Mucosa of stomach (tissue), 1 donor: ENCODE measurements around the gene ARHGEF1.
A peak's percentile ranks its signal among the peaks of the same experiment; 100 is the strongest.
"Not testable (repeated sequence)": the region's sequence is repeated elsewhere in the genome, so short reads cannot be mapped to it uniquely, and the experiment has no call there.

Experiments used
- H3K27me3 ChIP-seq: one replicate; pipeline ENCODE4 v1.7.0; 2013; ENCODE audit warnings: mild to moderate bottlenecking, low read length; ENCODE audit not compliant: control insufficient read depth, insufficient read depth
- H3K36me3 ChIP-seq: one replicate; pipeline ENCODE4 v1.7.0; 2013; ENCODE audit warnings: low read length; ENCODE audit not compliant: control insufficient read depth, insufficient read depth
- H3K4me1 ChIP-seq: one replicate; pipeline ENCODE4 v1.7.0; 2013; ENCODE audit warnings: mild to moderate bottlenecking, low read length; ENCODE audit not compliant: control insufficient read depth, insufficient read depth
- H3K4me3 ChIP-seq: one replicate; pipeline ENCODE4 v1.7.0; 2013; ENCODE audit warnings: low read length
- H3K9ac ChIP-seq: one replicate; pipeline ENCODE4 v1.7.0; 2013; ENCODE audit warnings: mild to moderate bottlenecking, low read length, moderate library complexity
- H3K9me3 ChIP-seq: one replicate; pipeline ENCODE4 v1.7.0; 2013; ENCODE audit warnings: mild to moderate bottlenecking, low read length, moderate library complexity; ENCODE audit not compliant: control insufficient read depth
- donor health status: Pancreatic carcinoma.

Gene ARHGEF1

DNA sequence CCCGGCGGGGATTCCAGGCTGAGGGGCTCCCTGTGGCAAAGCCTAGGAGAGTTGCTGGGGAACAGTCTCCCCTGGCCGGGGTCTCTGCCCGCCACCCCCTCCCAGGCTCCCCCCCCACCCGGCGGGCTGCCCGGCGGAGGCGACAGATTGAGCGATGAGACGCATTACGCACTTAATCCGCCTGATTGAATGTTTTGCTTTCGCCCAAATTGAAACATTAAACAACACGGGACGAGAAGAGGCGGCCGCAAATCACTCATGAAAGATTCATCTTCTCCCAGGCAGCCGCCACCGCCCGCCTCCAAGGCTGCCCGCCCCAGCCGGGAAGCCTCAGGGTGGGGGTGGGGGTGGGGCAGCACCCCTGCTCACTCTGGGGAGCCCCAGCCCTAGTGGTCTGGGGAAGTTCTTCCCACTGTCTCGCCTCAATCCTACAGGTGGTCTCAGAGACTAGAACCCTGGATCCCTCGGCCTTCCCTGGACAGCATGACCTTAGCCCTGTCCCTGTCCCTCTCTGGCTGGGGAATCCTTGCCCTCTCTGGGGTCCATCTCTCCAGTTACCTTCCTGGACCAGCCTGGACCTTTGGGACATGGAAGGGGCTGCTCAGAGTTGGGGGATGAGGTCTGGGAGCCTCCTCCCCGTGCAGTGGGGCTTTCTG lies 52.9 kb downstream of the ARHGEF1 start:
- H3K4me3 ChIP-seq, result no peak overlapping the region
- H3K9me3 ChIP-seq, result no peaks in the 10 kb centered on the region
- H3K9ac ChIP-seq, result no peak overlapping the region
- peaks cover 27% of the 10 kb centered on the region for H3K4me1 ChIP-seq
- H3K27me3 ChIP-seq, result peaks cover 76% of the 10 kb centered on the region
- H3K36me3 ChIP-seq, result no peaks in the 10 kb centered on the region

DNA sequence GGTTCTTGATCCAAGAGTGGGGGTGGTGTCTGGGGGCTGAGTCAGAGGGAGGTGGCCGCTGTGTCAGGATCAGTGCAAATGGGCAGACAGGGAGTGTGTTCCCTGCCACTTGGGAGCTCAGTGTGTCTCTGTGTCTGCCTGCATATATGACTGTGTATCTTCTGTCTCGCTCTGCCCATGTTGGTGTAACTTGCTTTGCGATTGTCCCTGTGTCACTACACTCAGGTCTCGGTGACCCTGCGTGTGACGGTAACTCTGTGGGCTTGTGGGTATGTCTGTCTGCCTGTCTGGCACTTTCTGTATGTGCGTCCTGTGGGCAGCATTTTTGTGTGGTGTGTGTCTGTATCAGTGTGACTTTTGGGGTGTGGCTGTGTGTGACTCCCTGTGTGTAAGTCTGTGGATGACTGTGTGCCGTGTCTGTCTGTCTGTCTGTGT lies 53.4 kb downstream of the ARHGEF1 start:
- peaks cover 27% of the 10 kb centered on the region for H3K4me1 ChIP-seq
- no peak overlapping the region for H3K9ac ChIP-seq
- peaks cover 76% of the 10 kb centered on the region for H3K27me3 ChIP-seq
- no peak overlapping the region for H3K4me3 ChIP-seq
- no peaks in the 10 kb centered on the region for H3K36me3 ChIP-seq
- no peaks in the 10 kb centered on the region for H3K9me3 ChIP-seq

DNA sequence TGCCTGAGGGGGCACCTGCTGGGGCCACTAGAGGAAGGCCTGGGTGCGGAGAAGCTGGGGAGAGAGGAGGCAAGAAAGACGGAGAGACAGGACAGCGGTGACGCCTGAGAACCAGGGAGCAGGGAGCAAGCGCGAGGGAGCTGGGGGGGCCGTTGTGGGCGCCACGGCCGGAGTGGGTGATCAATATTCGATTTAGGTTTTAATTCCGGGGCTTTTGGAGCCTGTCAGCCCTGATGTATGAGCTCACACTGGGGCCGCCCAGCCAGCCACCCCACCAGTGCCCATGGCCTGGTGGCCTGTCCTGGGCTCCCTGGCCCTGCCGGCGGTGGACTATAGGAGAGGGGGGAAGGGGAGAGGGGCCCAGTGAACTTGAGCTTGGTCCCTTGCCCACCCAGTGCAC lies 54.0 kb downstream of the ARHGEF1 start:
- Histone ChIP-seq H3K4me1 (peaks cover 27% of the 10 kb centered on the region), H3K4me3 (no peak overlapping the region), H3K9ac (no peak overlapping the region), H3K9me3 (no peaks in the 10 kb centered on the region), H3K27me3 (peaks cover 74% of the 10 kb centered on the region), H3K36me3 (no peaks in the 10 kb centered on the region)

DNA sequence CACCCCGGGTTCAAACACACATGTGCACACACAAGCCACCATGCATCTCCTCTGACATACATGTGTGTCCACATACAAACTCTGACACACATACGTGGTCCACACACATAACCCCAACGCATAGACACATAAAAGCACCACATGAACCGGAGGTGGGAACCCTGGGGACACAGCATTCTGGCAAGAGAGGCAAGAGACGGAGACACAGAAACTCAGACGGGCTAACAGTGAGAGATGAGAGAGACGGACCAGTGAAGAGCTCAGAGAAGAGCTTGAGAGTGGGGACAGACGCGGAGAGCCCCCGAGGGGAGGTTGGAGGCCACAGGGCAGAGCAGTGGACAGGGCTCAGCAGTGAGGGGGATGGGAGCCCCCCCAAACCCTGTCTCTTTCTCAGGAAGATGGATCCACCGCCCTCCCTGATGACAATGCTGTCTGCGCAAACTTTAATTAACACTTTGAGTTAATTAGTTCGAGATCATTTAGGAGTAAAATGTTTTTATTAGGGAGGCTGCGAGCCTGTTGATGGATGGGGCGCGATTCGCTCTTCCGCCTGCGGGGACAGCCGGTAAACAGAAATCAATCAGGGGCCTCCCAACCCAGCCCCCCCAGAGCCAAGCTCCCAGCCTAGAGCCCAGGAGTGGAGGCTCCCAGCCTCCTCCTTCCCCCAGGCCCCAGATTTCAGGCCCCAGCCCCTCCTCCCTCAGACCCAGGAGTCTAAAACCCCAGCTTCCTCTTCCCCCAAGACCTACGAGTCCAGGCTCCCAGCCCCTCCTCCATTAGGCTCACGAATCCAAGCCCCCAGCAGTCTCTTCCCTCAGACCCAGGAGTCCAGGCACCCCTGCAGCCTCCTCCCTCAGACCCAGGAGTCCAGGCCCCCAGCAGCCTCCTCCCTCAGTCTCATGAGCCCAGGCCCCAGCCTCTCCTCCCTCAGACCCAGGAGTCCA lies 54.8 kb downstream of the ARHGEF1 start:
- peaks cover 22% of the 10 kb centered on the region for H3K4me1 ChIP-seq
- H3K9me3 ChIP-seq, result no peaks in the 10 kb centered on the region
- H3K36me3 ChIP-seq, result no peaks in the 10 kb centered on the region
- H3K9ac ChIP-seq, result no peak overlapping the region
- peaks cover 66% of the 10 kb centered on the region for H3K27me3 ChIP-seq
- H3K4me3 ChIP-seq, result no peak overlapping the region

DNA sequence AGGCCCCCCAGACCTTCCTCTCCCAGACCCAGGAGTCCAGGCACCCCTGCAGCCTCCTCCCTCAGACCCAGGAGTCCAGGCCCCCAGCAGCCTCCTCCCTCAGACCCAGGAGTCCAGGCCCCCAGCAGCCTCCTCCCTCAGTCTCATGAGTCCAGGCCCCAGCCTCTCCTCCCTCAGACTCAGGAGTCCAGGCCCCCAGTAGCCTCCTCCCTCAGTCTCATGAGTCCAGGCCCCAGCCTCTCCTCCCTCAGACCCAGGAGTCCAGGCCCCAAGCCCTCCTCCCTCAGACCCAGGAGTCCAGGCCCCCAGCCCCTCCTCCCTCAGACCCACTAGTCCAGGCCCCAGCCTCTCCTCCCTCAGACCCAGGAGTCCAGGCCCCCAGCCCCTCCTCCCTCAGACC lies 56.2 kb downstream of the ARHGEF1 start:
- Histone ChIP-seq H3K27me3 (peaks cover 52% of the 10 kb centered on the region), H3K4me1 (peaks cover 18% of the 10 kb centered on the region)
- not testable (repeated sequence) for H3K9me3 ChIP-seq, H3K9ac ChIP-seq, H3K4me3 ChIP-seq, H3K36me3 ChIP-seq

DNA sequence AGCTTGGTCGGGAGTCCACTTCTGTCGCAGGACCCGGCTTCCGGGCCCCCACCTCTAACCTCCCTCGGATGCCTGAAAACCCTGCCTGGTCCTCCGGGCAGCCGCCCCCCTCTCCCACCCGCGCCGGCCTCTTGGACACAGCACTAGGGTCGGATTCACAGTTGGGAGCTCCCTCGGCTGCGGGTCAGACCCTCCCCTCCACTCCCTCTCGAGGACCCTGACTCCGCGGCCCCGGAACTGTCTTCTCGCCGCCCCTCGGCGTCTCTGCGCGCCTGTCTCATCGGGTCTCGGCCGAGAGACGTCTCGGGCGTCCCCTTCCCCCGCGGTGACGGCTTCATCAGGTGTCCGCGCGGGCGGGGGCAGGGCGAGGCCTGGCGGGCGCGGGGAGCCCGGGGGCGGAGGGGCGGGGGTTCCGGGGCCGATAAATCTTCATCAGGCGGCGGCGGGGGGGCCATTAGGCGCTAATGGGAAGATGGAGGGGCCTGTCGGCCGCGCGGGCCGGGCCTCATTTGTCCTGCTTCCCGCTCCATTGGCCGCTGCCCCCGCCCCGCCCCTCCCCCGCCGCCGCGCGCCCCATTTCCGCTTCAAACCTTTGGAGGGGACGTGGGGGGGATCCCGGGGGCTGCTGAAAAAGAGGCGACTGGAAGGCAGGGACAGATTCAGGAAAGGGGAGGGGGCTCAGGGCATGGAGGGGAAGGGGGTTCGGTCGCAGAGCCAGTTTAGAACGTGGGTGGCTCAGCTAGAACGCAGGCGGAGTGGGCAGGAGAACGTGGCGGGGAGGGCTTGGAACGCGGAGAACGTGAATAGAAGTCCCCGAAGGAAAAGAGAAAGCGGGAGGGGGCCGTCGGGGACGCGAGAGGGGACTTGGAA lies 57.1 kb downstream of the ARHGEF1 start:
- Histone ChIP-seq H3K9me3 (no peaks in the 10 kb centered on the region), H3K27me3 (peaks cover 43% of the 10 kb centered on the region), H3K4me3 (no peak overlapping the region), H3K4me1 (peaks cover 10% of the 10 kb centered on the region), H3K36me3 (no peaks in the 10 kb centered on the region), H3K9ac (peak overlapping the region; percentile 70)

DNA sequence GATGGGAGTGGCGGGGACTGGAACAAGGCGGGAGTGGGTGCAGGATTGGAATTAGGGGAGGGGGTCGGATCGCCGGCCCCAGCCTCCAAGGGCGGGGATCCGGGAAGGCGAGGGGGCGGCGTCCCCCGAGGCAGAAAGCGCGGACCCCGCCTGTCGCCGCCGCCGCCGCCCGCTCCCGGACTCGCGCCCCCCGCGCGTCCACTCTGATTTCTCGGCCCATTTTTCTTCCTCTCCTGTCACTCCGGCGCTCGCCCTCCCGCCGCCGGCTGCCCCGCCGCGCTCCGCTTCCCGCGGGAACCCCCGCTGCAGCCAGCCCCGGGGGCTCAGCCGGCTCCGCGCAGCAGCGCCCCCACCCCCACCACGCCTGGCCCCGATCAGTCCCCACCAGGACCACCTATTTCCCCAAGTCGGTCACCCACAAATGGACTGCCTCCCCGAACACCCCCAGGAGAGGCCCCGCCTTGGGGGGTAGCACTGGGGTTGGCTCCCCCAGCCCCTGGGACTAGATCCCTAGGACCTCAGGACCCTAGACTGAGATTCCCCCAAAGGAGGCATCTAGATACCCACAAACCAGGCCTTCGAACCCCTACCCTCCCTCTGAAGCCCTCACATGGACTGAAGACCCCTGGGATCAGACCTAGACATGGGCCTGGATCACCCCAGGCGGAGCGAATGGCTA lies 57.9 kb downstream of the ARHGEF1 start:
- peaks cover 7% of the 10 kb centered on the region for H3K4me1 ChIP-seq
- H3K9me3 ChIP-seq, result no peaks in the 10 kb centered on the region
- H3K36me3 ChIP-seq, result no peaks in the 10 kb centered on the region
- H3K4me3 ChIP-seq, result no peak overlapping the region
- H3K27me3 ChIP-seq, result peaks cover 37% of the 10 kb centered on the region
- H3K9ac ChIP-seq, result peak overlapping the region; percentile 70

DNA sequence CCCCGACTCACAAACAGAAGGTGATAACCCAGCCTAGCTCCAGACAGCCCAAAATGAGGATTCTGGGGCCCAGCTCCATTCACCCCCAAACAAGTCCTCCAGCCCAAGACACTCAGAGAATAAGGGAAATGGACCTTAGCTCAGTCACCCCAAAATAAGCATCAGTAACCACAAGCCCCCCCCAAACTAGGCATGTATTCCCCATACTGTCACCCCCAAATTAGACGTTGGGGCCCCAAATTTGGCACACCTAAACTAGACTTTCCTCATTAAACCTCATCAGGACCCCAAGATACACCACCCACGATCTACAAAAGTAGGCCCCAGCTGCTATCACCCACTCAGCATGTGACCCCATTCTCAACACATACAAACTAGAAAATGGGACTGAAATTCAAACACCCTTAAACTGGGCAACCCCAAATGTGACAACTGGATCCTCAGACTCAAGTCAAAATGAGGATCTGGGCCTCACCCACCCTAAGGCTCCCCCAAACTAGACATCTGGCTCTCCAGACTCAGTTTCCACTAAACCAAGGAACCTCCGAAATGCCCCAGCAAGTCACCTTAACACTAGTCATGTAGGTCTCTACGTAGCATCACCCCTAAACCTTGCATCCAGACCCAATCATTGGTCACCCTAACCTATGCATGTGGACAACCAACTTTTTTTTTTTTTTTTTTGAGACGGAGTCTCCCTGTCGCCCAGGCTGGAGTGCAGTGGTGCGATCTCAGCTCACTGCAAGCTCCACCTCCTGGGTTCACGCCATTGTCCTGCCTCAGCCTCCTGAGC lies 58.6 kb downstream of the ARHGEF1 start:
- H3K36me3 ChIP-seq, result no peaks in the 10 kb centered on the region
- H3K9ac ChIP-seq, result no peak overlapping the region
- peaks cover 30% of the 10 kb centered on the region for H3K27me3 ChIP-seq
- H3K4me3 ChIP-seq, result no peak overlapping the region
- H3K4me1 ChIP-seq, result no peaks in the 10 kb centered on the region
- no peaks in the 10 kb centered on the region for H3K9me3 ChIP-seq

DNA sequence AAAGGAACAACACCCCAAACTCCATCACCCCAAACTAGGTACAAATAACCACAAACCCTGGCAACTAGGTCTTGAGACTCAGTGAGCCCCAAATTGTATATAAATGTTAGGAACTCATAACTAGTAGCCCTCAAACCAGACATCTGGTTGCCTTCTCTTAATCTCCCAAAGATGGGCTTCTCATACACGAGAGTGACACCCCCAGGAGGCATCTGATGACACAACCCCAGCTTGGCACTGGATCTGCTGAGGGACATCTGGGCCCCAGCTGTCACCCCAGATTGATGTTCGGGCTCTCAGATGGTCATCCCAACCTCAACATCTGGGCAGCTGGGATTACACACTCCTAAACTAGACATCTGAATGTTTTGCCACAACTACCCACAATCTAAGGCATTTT lies 61.4 kb downstream of the ARHGEF1 start:
- Histone ChIP-seq H3K9me3 (no peaks in the 10 kb centered on the region), H3K27me3 (peaks cover 19% of the 10 kb centered on the region), H3K4me3 (no peak overlapping the region), H3K4me1 (no peaks in the 10 kb centered on the region), H3K36me3 (no peaks in the 10 kb centered on the region), H3K9ac (no peak overlapping the region)

DNA sequence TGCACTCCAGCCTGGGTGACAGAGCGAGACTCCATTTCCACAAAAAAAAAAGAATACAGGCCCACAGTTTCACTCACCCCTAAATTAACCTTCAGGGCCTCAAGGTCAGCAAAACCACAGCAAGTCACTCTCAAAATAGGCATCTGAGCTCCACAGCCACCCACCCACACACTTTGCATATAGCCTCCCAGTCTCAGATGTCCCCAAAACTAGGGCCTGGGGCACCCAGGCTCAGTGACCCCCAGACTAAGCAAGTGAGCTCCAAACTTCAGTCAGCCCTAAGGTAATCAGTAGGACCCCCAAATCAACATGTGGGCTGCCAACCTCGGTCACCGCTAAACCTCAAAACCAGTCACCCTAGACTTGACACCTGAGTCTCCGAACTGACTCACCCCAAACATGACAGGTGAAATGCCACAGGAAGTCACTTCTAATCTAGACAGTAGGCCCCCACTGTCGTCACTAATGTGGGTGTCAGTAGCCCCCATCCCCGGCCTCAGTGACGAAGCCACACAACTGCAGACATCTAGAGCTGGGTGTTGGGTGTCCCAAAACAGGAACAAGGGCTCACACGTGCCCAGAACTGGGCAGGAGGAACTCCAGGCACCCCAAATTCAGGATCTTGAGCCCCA lies 62.3 kb downstream of the ARHGEF1 start:
- Histone ChIP-seq H3K9me3 (no peaks in the 10 kb centered on the region), H3K36me3 (no peaks in the 10 kb centered on the region), H3K9ac (no peak overlapping the region), H3K27me3 (peaks cover 13% of the 10 kb centered on the region), H3K4me1 (no peaks in the 10 kb centered on the region), H3K4me3 (no peak overlapping the region)
